PC-3 (cell line): Measurements from ENCODE around the gene ERP44. TPM values are rescaled to one million over a fixed set of nuclear protein-coding genes. Genes with fewer than 3 reads are reported as not detected.

ENCODE experiments used
- ATAC-seq: fragments of 200-7000 bp; cut with Tn5 transposase; 2 replicates; pipeline ENCODE4 v1.9.1; 2020; ENCODE audit warnings: mild to moderate bottlenecking, moderate library complexity
- BruUV-seq: library from RNA; stranded (reverse); fragments of 400-500 nt; replicated peaks from 2 replicates; lab custom pipeline; 2021; lab: Mats Ljungman, UMichigan
- CTCF ChIA-PET: fragments of 300-600 bp; sonication (Branson Sonifier 250); formaldehyde crosslinking; loops from one replicate; lab custom pipeline; 2022; ENCODE audit warnings: antibody characterized with exemption; lab: Charles Lee
- POLR2A ChIA-PET: fragments of 300-600 bp; sonication (Branson Sonifier 250); formaldehyde crosslinking; loops from one replicate; lab custom pipeline; 2022; ENCODE audit warnings: antibody characterized with exemption; ENCODE audit not compliant: unreplicated experiment; lab: Charles Lee
- DNase-seq: peaks from one replicate; pipeline ENCODE4 v3.0.0-alpha.2; 2015
- H2AFZ ChIP-seq: fragments of 300-600 bp; sonication (generic); 2 replicates; pipeline ENCODE4 v1.6.0; 2016; ENCODE audit warnings: antibody characterized with exemption, low read length
- H3F3A ChIP-seq: fragments of 300-600 bp; sonication (generic); one replicate; pipeline ENCODE4 v1.6.0; 2017; ENCODE audit warnings: antibody characterized with exemption, low read length, control low read depth, mild to moderate bottlenecking; ENCODE audit not compliant: unreplicated experiment
- H3K27ac ChIP-seq: fragments of 300-600 bp; sonication (generic); 2 replicates; pipeline ENCODE4 v1.5.1; 2016; ENCODE audit warnings: mild to moderate bottlenecking, low read length
- H3K27me3 ChIP-seq: fragments of 300-600 bp; sonication (generic); 2 replicates; pipeline ENCODE4 v1.6.1; 2016; ENCODE audit warnings: low read length, mixed read lengths
- H3K36me3 ChIP-seq: fragments of 300-600 bp; sonication (generic); 2 replicates; pipeline ENCODE4 v1.6.1; 2016; ENCODE audit warnings: low read depth, mixed run types, low read length, mixed read lengths
- H3K4me1 ChIP-seq: fragments of 300-600 bp; sonication (generic); 2 replicates; pipeline ENCODE4 v1.5.1; 2016; ENCODE audit warnings: low read length; ENCODE audit not compliant: insufficient read depth
- H3K4me2 ChIP-seq: fragments of 300-600 bp; sonication (generic); 2 replicates; pipeline ENCODE4 v1.6.0; 2016; ENCODE audit warnings: low read length
- H3K4me3 ChIP-seq: fragments of 300-600 bp; sonication (generic); 2 replicates; pipeline ENCODE4 v1.5.1; 2016; ENCODE audit warnings: mild to moderate bottlenecking, low read length, mixed read lengths
- H3K79me2 ChIP-seq: fragments of 300-600 bp; sonication (generic); 2 replicates; pipeline ENCODE4 v1.6.1; 2017; ENCODE audit warnings: low read length, mixed read lengths
- H3K9ac ChIP-seq: fragments of 300-600 bp; sonication (generic); 2 replicates; pipeline ENCODE4 v1.6.0; 2016; ENCODE audit warnings: mild to moderate bottlenecking, low read length
- H3K9me2 ChIP-seq: fragments of 300-600 bp; sonication (generic); replicated peaks from 2 replicates; pipeline ENCODE4 v1.6.1; 2016; ENCODE audit warnings: mixed run types, low read length, mixed read lengths
- H3K9me3 ChIP-seq: fragments of 300-600 bp; sonication (generic); 2 replicates; pipeline ENCODE4 v1.6.1; 2016; ENCODE audit warnings: low read length, mixed read lengths
- H4K20me1 ChIP-seq: fragments of 300-600 bp; sonication (generic); 2 replicates; pipeline ENCODE4 v1.6.1; 2016; ENCODE audit warnings: low read length, mixed read lengths
- CTCF ChIP-seq: fragments of 300-600 bp; sonication (generic); conservative IDR thresholded peaks from 2 replicates; pipeline ENCODE4 v1.5.1; 2017; ENCODE audit warnings: antibody characterized with exemption, low read depth, mild to moderate bottlenecking, low read length
- EZH2 ChIP-seq: fragments of 300-600 bp; sonication (generic); IDR thresholded peaks from one replicate; pipeline ENCODE4 v1.6.1; 2017; ENCODE audit warnings: antibody characterized with exemption, mild to moderate bottlenecking, low read length; ENCODE audit not compliant: unreplicated experiment
- EZH2phosphoT487 ChIP-seq: fragments of 300-600 bp; sonication (generic); IDR thresholded peaks from 2 replicates; pipeline ENCODE4 v1.6.1; 2018; ENCODE audit warnings: mild to moderate bottlenecking, antibody characterized with exemption, low read length, borderline replicate concordance
- intact Hi-C: fragments of 100-400 bp; cut with micrococcal nuclease; formaldehyde crosslinking; loops from 2 replicates; pipeline ENCODE4 v1.9.0; 2023
- total RNA-seq: library from RNA; depleted of rRNA; stranded (reverse); fragments of >200 nt; gene quantifications from 2 replicates; pipeline ENCODE4 v1.2.3, GENCODE V29; 2014

ERP44 gene
- total RNA-seq, 1 experiment from 2014 or later, result 7.7 TPM

GRCh38 chr9:100013573-100013972, 85.2 kb downstream of the ERP44 start:
- H3K4me1 ChIP-seq, result no peaks in the 10 kb centered on the region
- H3K27me3 ChIP-seq, result no peaks in the 10 kb centered on the region
- no peaks in the 10 kb centered on the region for H4K20me1 ChIP-seq
- ATAC-seq (no peak), DNase-seq (peak; percentile 41)
- no peak overlapping the region for H3K4me2 ChIP-seq
- H2AFZ ChIP-seq, result no peak overlapping the region
- no peaks in the 10 kb centered on the region for H3F3A ChIP-seq
- CTCF ChIA-PET, result no interaction called here
- no peaks in the 10 kb centered on the region for H3K36me3 ChIP-seq
- POLR2A ChIA-PET, result no interaction called here
- intact Hi-C loops, result loop anchor here (5.0 to 10.0 kb wide), 4 partner anchors 109 to 746 kb away; partner anchors contain the start of genes NR4A3 and STX17
- H3K9me2 ChIP-seq, result no peaks in the 10 kb centered on the region
- no peaks in the 10 kb centered on the region for H3K79me2 ChIP-seq
- H3K9ac ChIP-seq, result no peak overlapping the region
- H3K4me3 ChIP-seq, result no peak overlapping the region
- no peak overlapping the region for H3K27ac ChIP-seq
- TF ChIP-seq EZH2phosphoT487 (no peak), CTCF (no peak), EZH2 (no peak)
- no TSS peak for BruUV-seq
- no peaks in the 10 kb centered on the region for H3K9me3 ChIP-seq

- no peak overlapping the region for H2AFZ ChIP-seq
- no peak overlapping the region for H3K9ac ChIP-seq
- no peaks in the 10 kb centered on the region for H3K36me3 ChIP-seq
- H4K20me1 ChIP-seq, result no peaks in the 10 kb centered on the region
- H3K9me3 ChIP-seq, result no peaks in the 10 kb centered on the region
- no peaks in the 10 kb centered on the region for H3F3A ChIP-seq
- no peaks in the 10 kb centered on the region for H3K79me2 ChIP-seq
- intact Hi-C loops, result loop anchor here (5.0 to 10.0 kb wide), 4 partner anchors 107 to 745 kb away; partner anchors contain the start of genes NR4A3 and STX17
- no peak overlapping the region for H3K27ac ChIP-seq
- no peak for TF ChIP-seq EZH2phosphoT487
- no peak for TF ChIP-seq CTCF
- no peak for TF ChIP-seq EZH2
- ATAC-seq (no peak), DNase-seq (no peak)
- POLR2A ChIA-PET, result no interaction called here
- H3K4me3 ChIP-seq, result no peak overlapping the region
- BruUV-seq, result no TSS peak
- no peaks in the 10 kb centered on the region for H3K27me3 ChIP-seq
- no peak overlapping the region for H3K4me2 ChIP-seq
- CTCF ChIA-PET, result no interaction called here
- H3K4me1 ChIP-seq, result no peaks in the 10 kb centered on the region
- H3K9me2 ChIP-seq, result no peaks in the 10 kb centered on the region
Observed at GRCh38 chr9:100012279-100012678, 86.5 kb downstream of the ERP44 start.

- Histone ChIP-seq H4K20me1 (no peaks in the 10 kb centered on the region), H3F3A (no peaks in the 10 kb centered on the region), H3K27ac (no peak overlapping the region), H3K9me3 (no peaks in the 10 kb centered on the region), H2AFZ (no peak overlapping the region), H3K4me1 (no peaks in the 10 kb centered on the region), H3K9me2 (no peaks in the 10 kb centered on the region), H3K9ac (no peak overlapping the region), H3K79me2 (no peaks in the 10 kb centered on the region), H3K36me3 (no peaks in the 10 kb centered on the region), H3K4me2 (no peak overlapping the region), H3K27me3 (no peaks in the 10 kb centered on the region), H3K4me3 (no peak overlapping the region)
- DNase-seq (peak; percentile 66), ATAC-seq (peak; percentile 38)
- ChIA-PET CTCF (no interaction called here), POLR2A (no interaction called here)
- no TSS peak for BruUV-seq
- peak; percentile 67 for TF ChIP-seq CTCF
- no peak for TF ChIP-seq EZH2
- intact Hi-C loops, result loop anchor here (5.0 to 10.0 kb wide), 4 partner anchors 106 to 744 kb away; partner anchors contain the start of genes NR4A3 and STX17
Observed at GRCh38 chr9:100011062-100011681, 87.6 kb downstream of the ERP44 start.
